GM11168 (cell line): Measurements from ENCODE around the gene ZCCHC24.

Experiments used
- in situ Hi-C: fragments of 300-500 bp; cut with MboI; formaldehyde crosslinking; loops from one replicate; pipeline ENCODE4 v1.12.0; 2022; ENCODE audit warnings: low sequenced_read_pairs; ENCODE audit not compliant: unreplicated experiment

The ZCCHC24 gene

DNA sequence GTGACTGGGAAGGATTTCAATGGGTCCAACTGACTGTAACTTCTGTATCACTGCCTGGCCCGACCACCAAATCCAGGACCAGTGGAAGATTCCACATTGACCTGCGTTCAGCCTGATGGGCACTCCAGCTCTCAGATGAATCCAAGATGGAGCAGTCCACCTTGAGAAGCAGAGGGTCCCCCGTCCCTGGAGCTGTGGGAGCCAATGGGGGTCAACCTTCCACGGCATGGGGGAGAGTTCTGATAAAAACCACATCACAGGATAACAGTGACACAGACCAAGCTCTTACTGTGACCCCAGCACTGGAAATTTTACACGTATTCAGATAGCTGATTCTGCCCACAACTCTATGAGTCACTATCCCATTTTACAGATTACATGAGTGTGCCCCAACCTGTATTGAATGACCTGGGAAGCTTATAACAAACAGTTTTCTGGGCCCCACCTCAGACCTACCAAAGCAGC lies 11.2 kb downstream of the ZCCHC24 start:
- in situ Hi-C loops, result no loop called here

DNA sequence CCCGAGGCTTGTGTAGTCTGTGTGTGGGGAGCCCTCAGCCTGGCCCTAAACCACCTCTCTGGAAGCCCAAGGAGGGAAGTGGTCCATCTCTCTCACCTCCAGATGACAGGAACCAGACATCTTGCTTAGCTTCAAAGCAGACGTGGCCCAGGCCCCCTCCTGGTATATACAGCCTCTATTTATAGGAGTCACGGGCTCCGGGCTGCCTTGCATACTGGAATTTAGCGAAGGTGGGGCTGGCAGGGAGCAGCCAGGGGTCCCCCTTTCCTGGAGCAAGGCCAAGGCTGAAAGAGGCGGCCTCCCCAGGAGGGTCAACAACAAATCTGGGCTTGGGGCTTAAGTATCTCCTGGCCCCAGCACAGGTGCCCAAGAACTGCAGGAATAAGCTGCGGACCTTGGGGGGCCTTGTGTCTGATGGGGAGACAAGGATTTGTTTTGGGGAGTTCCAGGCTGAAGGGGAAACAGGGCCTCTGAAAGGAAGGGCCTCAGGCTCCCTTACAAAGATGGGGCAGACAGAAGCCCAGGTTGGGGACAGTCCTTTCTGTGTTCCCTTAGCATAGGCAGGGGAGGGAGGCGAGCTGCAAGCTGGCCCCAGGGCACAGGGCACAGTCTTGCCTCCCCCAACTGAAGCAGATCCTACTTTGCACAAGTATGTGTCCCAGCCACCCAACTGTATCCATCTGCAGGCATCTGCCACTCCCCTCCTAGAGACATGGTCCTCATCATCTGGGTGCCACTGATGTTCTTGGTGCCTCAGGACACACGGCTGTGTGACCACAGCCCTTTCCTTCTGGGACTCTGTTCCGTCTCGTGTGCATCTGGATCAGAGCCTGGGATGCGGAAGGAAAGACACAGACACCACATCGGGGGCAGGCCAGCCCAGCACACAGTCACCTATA lies 11.9 kb downstream of the ZCCHC24 start:
- in situ Hi-C loops, result no loop called here

DNA sequence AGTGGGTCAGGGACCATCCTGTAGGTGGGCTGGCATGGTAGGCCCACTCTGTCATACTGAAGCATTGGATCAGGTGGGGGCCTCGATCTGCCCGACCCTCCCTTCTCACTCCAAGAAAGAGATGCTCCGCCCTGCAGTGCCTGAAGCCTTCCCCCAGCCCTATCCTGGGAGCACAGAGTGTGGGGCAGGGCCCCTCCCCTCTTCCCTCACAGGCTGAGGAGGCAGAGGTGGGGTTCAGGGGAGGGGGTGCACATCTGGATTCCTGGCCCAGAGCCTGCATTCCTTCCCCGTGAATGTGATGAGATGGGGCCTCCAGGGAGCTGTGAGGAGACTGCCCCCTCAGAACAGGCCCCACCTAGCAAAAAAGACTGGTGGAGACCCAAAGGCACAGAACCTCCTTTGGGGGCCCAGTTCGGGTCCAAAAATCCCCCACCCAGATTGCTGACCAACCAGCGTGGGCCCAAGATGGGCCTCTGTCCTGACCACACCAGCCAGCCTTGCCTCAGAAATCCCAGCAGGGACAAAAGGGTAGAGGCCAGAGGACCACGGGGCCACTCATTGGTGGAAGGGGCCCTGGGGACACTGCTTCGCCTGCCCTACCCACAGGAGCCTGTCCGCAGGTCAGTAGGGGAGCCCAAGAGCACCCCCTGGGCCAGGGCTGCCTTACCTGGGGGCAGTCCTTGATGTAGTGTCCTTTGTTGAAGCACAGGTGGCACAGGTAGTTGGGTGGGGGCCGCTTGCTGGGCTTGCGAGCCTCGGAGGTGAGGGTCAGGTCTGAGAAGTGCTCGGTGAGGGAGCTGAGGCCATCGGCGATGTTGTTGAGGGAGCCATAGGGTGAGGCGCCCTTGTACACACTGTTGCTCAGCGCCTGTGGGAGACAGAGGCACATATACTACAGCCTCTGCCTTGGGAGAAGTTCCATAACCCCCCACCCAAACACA lies 13.3 kb downstream of the ZCCHC24 start:
- in situ Hi-C loops, result no loop called here

DNA sequence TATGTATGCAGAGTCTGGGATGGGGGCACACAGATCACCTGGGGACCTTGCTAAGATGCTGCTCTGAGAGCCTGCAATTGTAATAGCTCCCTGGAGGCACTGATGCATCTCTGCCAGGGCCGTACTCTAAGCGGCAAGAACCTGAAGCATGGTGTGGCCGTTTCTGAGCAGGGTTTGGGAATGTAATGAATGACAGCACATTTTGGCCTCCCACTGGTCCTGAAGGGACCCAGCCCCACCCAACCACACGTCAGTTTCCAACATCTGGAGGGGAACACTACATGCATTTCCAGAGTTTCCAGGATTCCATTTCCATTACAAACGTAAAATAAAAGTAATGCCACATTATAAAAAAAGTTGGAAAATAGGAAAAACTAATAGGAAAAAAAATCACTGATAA lies 14.0 kb downstream of the ZCCHC24 start:
- in situ Hi-C loops, result no loop called here

DNA sequence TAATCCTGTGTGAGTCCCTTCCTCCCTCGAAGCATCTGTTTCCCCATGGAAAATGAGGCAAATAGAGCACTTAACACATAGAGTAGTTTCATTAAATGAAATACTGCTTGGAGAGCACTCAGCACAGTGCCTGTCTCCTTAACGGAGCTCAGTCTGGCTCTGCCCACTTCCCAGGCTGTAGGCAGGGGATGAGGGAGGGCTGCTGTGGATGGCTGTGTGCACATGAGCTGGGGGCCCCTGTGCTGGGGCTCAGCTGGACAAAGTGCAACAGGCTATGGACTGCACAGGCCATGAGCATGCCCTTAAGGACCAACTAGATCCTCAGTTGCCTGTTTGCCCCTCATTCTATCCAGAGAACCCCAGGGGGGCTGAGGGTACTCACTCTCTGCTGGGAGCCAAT lies 14.5 kb downstream of the ZCCHC24 start:
- in situ Hi-C loops, result no loop called here

DNA sequence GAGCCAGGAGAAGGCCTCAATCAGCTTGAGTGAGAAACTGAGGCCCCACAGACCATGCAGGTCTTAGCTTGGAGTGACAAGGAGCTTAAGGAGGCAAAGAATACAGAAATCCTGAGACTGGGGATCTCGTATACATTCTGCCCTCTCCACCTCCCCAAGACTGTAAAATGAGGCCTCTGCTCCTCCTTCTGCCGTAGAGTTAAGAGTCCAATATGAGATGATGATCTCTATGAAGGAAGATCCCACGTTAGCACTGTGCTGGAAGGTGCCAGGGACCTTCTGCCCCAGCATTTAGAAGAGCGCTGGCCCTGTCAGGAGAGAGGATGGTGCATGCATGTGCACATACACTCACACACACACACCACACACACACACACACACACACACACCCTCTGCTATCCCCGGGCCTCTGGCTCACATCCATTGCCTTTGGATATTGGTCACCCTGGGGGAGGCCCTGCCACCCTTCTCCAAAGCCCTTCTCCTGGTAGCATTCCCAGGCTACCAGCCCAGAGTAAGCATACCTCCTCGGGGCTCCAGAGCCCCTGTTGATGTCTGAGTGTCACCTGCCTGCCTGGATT lies 15.0 kb downstream of the ZCCHC24 start:
- in situ Hi-C loops, result no loop called here

DNA sequence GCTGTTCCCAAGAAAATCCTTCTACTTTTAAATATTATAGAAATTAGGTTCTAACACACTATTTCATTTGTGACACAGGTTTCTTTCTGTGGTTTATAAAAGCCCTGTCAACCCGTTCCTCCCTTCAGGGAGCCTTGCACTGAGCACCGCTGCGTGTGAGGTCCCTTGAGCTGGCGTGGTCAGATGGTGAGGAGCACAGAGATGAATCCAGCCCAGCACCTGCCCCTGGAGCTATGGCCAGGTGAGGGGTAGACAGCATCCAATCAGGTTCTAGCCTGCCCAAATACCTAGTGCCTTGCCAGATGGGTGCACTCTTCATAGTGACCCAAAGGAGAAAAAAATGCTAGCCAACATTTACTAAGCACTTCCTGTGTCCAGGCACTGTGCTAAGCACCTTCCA lies 15.7 kb downstream of the ZCCHC24 start:
- in situ Hi-C loops, result no loop called here

DNA sequence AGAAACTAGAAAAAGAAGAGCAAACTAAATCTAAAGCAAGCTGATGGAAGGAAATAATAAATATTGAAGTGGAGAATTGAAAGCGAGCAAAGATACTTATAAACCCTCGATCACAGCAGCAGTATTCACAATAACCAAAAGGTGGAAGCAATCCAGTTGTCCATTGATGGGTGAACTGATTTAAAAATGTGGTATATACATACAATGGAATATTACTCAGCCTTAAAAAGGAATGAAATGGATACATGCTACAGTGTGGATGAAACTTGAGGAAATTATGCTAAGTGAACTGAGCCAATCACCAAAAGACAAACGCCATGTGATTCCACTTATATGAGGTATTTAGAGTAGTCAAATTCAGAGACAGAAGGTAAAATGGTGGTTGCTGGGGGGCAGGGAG lies 17.5 kb downstream of the ZCCHC24 start:
- in situ Hi-C loops, result no loop called here

DNA sequence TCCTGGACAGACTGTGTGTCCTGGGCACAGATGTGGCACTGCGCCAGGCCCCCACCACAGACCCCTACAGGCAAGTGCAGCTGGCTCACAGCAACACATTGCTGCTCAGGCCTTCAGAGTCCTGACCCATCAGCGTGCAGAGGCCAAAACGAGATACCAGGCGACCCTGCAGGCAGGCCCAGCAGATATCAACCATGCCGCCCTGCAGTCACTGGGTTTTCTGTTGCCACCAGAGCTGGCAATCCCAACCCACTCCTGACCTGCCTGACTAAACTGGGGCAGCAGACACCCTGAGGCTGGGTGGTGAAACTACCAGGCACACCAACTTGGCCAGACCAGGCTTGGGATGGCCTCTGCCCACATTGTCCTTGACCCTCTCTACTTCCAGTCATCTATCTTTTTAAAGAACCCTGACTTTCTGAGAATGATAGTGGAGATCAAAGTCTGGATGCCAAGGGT lies 20.3 kb downstream of the ZCCHC24 start:
- in situ Hi-C loops, result no loop called here

DNA sequence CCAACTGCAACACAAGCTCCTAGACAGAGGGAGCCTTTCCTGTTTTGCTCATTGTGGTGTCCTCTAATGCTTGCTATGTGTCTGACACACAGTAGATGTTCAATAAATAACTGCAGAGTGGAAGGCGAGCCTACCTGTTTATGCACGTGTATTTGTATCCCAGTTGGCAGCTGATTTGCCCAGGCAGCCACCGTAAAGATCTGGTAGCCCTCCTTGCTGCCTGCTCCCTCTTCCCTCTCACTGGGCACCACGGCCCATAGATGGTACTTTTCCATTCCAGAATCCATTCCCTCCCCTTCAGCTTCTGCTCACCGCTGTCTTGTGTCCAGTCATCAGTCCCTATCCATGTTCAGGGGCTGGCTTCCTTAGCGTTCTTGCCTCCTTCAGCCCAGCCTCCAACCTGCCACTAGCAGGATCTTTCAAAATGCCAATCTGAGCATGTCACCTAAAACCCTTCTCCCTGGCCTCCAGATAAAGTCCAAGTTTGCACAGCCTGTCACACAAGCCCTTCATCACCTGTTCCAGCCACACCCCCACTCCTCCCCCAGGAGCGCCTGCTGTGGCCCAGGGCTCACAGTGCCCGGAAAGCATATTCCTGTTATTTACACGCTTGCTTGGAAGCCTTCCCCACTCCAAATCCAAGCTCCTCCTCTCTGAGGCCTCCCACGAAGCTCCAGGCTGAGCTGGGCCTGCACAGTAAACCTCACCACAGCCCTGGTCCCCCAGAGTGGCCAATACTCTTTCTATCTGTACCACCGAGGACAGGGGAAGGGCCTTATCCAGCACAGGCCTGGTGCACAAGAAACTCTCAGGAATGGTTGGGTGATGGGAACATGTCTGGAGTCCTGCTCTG lies 21.0 kb downstream of the ZCCHC24 start:
- in situ Hi-C loops, result no loop called here

DNA sequence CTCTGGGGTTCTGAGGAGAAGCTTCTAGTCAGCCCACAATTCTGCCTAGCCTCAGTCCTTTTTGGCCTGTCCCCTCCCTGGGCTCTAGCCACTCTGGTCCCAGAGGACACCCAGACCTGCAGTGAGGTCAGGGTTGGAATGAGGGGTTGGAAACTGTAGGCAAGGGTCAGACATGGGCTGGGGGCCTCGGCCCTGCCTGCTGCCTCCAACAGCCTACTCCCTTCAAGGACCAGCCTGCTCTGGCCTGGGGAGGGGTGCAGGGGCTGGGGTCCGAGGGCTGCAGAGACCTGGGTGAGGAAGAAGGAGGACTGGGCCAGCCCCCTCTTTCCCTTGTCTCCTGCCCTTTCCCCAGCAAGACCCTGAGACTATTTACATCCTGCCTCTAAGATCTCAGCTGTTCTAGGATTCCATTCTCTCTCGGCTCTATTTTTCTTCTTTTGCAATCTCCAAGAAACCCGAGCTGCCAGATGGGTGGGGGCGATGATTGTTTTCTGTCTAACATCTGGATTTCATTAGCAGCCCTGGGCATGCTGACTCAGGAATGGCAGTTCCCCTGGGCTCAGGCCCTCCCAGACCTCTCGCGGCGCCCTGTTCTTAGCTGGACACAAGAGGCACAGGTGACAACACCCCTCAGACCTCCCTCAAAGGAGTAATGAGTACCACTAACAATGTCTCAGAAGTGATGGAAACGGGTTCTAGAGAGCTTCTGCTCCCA lies 23.1 kb downstream of the ZCCHC24 start:
- in situ Hi-C loops, result no loop called here

DNA sequence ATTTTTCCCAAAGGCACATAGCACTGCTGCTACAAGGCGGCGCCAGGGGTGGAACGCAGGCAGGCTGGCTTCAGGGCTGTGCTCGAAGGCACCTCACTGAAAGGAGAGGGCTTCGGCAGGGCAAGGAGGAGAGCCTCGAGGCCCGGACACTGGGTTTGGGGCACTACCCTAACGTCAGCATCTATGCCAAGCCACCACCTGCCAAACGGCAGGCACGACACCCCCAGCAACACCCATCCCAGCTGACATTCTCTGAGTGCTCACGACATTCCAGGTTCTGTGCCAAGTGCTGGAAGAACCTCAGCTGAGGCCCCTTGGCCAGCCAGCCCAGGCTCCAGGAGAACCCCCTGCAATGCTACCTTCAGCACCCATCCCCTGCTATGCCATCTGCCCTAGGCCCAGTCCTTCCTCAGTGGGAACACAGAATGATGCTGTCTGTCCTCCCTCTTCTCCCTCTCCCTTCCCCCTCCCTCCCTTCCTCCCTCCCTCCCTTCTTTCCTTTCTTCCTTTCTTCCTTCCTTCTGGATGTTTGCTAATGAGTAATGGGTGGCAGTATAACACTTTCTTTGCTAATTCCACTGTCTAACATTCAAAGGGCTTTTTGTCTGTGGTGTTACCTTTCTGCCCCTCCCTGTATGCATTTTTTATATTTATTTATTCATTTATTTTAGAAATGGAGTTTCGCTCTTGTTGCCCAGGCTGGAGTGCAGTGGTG lies 24.3 kb downstream of the ZCCHC24 start:
- in situ Hi-C loops, result no loop called here

DNA sequence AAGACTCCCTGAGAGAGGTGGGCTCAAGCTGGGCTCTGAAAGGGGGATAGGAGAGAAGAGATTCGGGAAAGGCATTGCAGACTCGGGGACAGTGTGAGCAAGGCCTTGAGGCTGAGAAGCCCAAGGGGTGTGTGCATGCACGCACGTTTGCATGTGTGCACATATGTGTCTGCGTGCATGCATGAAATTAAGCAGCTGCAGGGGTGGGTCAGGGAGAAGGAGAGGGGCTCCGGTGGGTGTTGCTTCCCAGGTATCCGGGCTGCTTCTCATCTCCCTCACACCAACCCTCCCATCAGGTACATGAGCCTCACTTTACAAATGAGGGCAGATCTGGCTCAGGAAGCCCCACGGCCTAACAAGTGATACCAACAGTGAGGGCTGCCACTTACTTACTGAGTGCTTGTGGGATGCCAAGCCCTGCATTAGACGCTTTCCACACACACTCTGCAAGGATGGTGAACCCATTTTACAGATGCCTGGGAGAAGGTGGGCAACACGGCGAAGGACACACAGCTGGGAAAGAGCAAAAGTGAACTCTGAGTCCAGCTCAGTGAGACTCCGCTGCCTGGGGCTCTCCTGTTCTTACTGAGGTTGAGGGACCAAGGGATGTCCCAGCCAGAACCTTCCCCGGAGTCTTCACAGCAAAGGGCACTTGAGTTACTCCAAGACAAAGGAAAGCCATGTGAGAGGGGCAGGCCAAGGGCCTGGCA lies 26.4 kb downstream of the ZCCHC24 start:
- in situ Hi-C loops, result no loop called here

DNA sequence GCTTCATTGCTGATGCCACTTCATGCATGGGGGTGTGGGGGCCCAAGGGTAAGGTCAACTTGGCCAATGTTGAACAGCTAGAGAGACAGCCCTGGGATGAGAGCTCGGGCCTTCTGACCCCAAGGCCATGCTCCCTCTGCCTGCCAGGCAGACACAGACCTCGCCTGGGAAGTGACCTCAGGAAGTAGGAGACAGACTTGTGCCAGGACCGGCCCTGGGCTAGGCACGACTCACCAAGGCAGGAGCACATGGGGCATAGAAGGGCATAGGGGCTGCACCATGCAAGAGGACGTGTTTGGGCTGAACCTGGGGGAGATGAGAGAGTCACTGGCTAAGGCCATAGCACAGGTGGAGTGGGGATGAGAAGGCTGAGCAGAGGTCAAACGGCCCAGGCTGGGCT lies 27.1 kb downstream of the ZCCHC24 start:
- in situ Hi-C loops, result no loop called here

DNA sequence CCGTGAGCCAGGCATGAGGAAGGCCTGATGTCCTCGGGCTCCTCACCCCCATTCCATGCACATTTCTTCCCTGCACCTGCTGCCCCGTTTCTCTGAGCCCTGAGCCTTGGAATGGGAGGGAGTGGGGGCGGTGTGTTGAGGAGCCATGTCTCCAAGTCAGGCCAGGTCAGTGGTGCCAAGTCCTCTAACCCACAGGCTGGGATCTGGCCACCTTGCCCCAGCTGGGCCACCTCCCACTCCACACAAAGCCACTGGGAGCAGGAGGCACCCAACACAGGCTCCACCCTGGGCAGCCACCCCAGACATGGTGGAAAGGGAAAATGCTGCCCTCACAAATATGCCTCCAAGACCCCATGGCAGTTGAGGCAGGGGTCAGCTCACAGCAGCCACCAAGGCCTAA lies 27.7 kb downstream of the ZCCHC24 start:
- in situ Hi-C loops, result no loop called here

DNA sequence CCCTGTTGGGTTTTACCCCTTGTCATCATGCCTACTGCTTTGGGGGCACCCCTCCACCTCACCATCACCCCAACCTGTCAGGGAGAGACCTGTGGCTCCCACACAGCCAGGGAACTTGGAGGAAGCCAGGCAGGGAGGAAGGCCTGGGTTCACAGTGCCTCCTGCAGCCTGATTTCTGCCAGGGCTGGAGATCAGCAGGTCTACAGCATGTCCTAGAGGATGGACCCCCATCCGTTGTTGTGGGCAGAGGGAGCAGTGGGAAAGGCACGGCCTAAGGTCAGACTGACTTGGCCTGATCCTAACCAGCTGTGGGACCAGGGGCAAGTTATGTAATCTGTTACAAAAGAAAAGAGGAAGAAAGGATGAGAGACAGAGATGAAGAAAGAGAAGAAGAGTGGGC lies 28.2 kb downstream of the ZCCHC24 start:
- in situ Hi-C loops, result no loop called here

DNA sequence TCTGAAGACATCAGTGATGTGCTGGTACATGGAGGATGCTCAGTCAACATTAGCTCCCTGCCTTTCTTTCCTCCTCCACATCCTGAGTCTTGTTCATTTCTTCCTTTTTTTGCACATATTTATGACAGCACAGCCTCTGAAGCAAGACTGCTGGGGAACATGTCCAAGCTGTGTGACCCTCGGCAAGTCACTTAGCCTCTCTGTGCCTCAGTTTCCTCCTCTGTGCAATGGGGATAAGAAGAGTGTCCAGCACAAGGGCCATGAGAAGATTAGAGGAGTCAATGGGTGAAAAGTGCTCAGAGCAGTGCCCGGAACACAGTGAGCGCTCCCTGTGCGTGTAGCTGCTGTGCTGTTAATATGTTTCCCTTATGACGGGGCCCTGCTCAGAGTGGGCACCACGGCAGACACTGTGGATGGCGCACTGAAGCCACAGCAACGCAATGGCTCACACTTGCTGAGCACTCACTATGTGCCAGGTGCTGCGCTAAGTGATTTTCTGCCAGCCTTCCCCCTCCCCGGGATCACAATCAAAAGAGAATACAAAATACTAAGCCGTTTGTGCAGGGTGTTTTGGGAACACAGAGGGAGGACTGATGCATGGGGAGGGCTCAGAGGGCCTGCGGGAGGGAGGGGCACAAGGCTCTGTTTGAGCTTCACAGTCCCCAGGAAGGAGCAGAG lies 28.7 kb downstream of the ZCCHC24 start:
- in situ Hi-C loops, result no loop called here
